ENCODE results near the gene FYTTD1.
A peak's percentile ranks its signal among the peaks of the same experiment; 100 is the strongest.

Gene FYTTD1

GRCh38 chr3:197746801-197747237, 2.9 kb upstream of the FYTTD1 start:
- Mint-ChIP-seq H3K36me3 (ENCODE audit: low read depth) (no peaks in the 10 kb centered on the region), H3K27me3 (ENCODE audit: low read depth, poor library complexity) (peaks cover 6% of the 10 kb centered on the region), H3K27ac (no peak overlapping the region), H3K4me1 (peaks cover 19% of the 10 kb centered on the region), H3K9me3 (no peaks in the 10 kb centered on the region), H3K4me3 (no peak overlapping the region)
- no peak for TF ChIP-seq CTCF (IDR thresholded peaks at IDR 0.05)
- DNase-seq, result no peak

GRCh38 chr3:197748597-197749314, 927 bp upstream of the FYTTD1 start:
- H3K9me3 Mint-ChIP-seq, result no peaks in the 10 kb centered on the region
- peaks cover 23% of the 10 kb centered on the region for H3K4me1 Mint-ChIP-seq
- peaks cover 6% of the 10 kb centered on the region for H3K27me3 Mint-ChIP-seq (ENCODE audit: low read depth, poor library complexity)
- no peak for DNase-seq
- TF ChIP-seq CTCF (IDR thresholded peaks at IDR 0.05), result no peak
- peak overlapping the region; percentile 90 for H3K4me3 Mint-ChIP-seq
- H3K27ac Mint-ChIP-seq, result peak overlapping the region; percentile 86
- no peaks in the 10 kb centered on the region for H3K36me3 Mint-ChIP-seq (ENCODE audit: low read depth)

GRCh38 chr3:197749315-197749600, 425 bp upstream of the FYTTD1 start:
- H3K4me3 Mint-ChIP-seq, result peak overlapping the region; percentile 90
- TF ChIP-seq CTCF (IDR thresholded peaks at IDR 0.05), result no peak
- H3K4me1 Mint-ChIP-seq, result peaks cover 23% of the 10 kb centered on the region
- H3K36me3 Mint-ChIP-seq (ENCODE audit: low read depth), result no peaks in the 10 kb centered on the region
- H3K27me3 Mint-ChIP-seq (ENCODE audit: low read depth, poor library complexity), result peaks cover 6% of the 10 kb centered on the region
- H3K27ac Mint-ChIP-seq, result peak overlapping the region; percentile 86
- DNase-seq, result no peak
- no peaks in the 10 kb centered on the region for H3K9me3 Mint-ChIP-seq

- Mint-ChIP-seq H3K9me3 (no peaks in the 10 kb centered on the region), H3K4me1 (peaks cover 23% of the 10 kb centered on the region), H3K27me3 (ENCODE audit: low read depth, poor library complexity) (peaks cover 2% of the 10 kb centered on the region), H3K36me3 (ENCODE audit: low read depth) (no peaks in the 10 kb centered on the region), H3K27ac (peak overlapping the region; percentile 10), H3K4me3 (peak overlapping the region; percentile 99)
- DNase-seq, result peak; percentile 66
- TF ChIP-seq CTCF (IDR thresholded peaks at IDR 0.05), result no peak
These were observed 731 bp downstream of the FYTTD1 start for GRCh38 chr3:197750396-197750831.

GRCh38 chr3:197750858-197751737, 1.4 kb downstream of the FYTTD1 start:
- Mint-ChIP-seq H3K27me3 (ENCODE audit: low read depth, poor library complexity) (no peaks in the 10 kb centered on the region), H3K9me3 (no peaks in the 10 kb centered on the region), H3K36me3 (ENCODE audit: low read depth) (peaks cover 2% of the 10 kb centered on the region), H3K4me3 (peak overlapping the region; percentile 99), H3K4me1 (peaks cover 23% of the 10 kb centered on the region), H3K27ac (peak overlapping the region; percentile 10)
- TF ChIP-seq CTCF (IDR thresholded peaks at IDR 0.05), result no peak
- DNase-seq, result peak; percentile 17
